Kidney epithelial cell (primary cell): ENCODE data around the gene ITGB1BP2. TPM values are rescaled to one million over a fixed set of nuclear protein-coding genes. Genes with fewer than 3 reads are reported as not detected.
"Not testable (repeated sequence)": the region's sequence is repeated elsewhere in the genome, so short reads cannot be mapped to it uniquely, and the experiment has no call there.

Experiments used
- DNase-seq: peaks from one replicate; pipeline ENCODE4 v3.0.0-alpha.2; 2010; ENCODE audit warnings: low read depth
- H3K27me3 ChIP-seq: 2 replicates; pipeline ENCODE4 v1.6.0; 2011; ENCODE audit warnings: low read length; ENCODE audit not compliant: control insufficient read depth, insufficient read depth
- H3K36me3 ChIP-seq: 2 replicates; pipeline ENCODE4 v1.5.1; 2011; ENCODE audit warnings: low read length; ENCODE audit not compliant: control insufficient read depth, insufficient read depth
- H3K4me3 ChIP-seq: 2 replicates; pipeline ENCODE4 v1.5.1; 2011; ENCODE audit warnings: low read depth, mild to moderate bottlenecking, control low read depth, low read length
- CTCF ChIP-seq: IDR thresholded peaks from 2 replicates; pipeline ENCODE4 v1.5.1; 2011; ENCODE audit warnings: mild to moderate bottlenecking, moderate library complexity, low read length, control low read depth, inconsistent platforms; ENCODE audit not compliant: insufficient read depth, poor library complexity, severe bottlenecking
- total RNA-seq: library from RNA; depleted of rRNA; stranded (reverse); fragments of >200 nt; gene quantifications from 2 replicates; pipeline ENCODE4 v1.2.3, GENCODE V29; 2015

ITGB1BP2 gene
- total RNA-seq, 1 donor from 2014 or later, result 1.1 TPM

DNA sequence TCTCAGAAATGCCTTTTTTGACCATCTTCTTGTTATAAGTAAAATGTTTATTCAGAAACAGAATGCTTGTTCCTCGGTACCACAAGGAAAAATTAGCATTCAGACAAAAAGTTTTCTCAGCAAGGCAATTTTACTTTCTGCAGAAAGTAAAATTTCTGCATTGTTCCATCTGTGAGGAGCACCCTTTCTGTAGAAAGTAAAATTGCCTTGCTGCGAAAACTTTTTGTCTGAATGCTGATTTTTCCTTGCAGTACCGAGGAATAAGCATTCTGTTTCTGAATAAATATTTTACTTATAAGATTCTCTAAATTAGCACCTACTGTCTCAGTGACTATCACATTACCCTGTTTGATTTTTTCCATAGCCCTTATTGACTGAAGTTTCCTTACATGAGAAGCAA is 24.8 kb downstream of the ITGB1BP2 start:
- no peak overlapping the region for H3K4me3 ChIP-seq
- no peak for TF ChIP-seq CTCF
- no peaks in the 10 kb centered on the region for H3K27me3 ChIP-seq
- H3K36me3 ChIP-seq, result no peaks in the 10 kb centered on the region
- DNase-seq, result no peak

DNA sequence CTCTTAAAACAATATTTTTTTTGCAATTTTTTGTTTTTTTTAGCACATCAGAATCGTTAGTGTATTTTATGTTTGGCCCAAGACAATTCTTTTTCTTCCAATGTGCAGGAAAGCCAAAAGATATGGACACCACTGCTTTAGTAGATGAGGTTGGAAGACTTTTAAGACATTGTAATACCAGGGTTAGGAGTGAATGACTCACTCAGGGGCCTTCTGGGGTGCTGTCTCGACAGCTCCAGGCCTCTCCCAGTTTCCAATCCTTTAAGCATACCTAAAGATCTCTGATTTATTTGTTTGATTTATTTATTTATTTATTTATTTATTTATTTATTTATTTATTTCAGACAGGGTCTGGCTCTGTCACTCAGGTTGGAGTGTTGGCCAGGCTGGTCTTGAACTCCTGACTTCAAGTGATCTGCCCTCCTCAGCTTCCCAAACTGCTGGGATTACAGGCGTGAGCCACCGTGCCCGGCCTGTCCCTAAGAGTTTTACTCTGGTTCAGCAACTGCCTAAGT is 47.7 kb downstream of the ITGB1BP2 start:
- not testable (repeated sequence) for H3K27me3 ChIP-seq, H3K4me3 ChIP-seq, H3K36me3 ChIP-seq, DNase-seq

- not testable (repeated sequence) for DNase-seq, H3K27me3 ChIP-seq
These were observed 48.3 kb downstream of the ITGB1BP2 start for GRCh38 chrX:71349867-71350266.

DNA sequence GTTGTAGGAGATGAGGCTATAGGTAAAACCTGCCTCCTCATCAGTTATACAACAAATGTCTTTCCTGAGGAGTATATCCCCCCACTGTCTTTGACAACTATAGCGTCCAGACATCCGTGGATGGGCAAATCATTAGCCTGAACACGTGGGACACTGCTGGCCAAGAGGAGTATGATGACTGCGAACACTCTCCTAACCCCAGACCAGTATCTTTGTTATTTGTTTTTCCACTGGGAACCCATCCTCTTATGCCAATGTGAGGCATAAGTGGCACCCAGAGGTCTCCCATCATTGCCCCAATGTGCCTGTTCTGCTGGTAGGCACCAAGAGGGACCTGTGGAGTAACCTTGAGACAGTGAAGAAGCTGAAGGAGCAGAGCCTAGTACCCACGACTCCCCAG is 50.9 kb downstream of the ITGB1BP2 start:
- not testable (repeated sequence) for H3K4me3 ChIP-seq, H3K36me3 ChIP-seq, DNase-seq, H3K27me3 ChIP-seq

More at GRCh38 chrX:71349867-71350266, 48.3 kb downstream of the ITGB1BP2 start:
- H3K36me3 ChIP-seq, H3K4me3 ChIP-seq: not testable (repeated sequence)

Other genes starting within 250 kb of the ITGB1BP2 start
- gene SNX12, start 233.4 kb upstream of the ITGB1BP2 start, total RNA-seq, result 76.2 and 95.8 TPM in 2 replicates
- 3.9 and 4.5 TPM in 2 replicates for gene FOXO4, start 205.9 kb upstream of the ITGB1BP2 start, total RNA-seq
- gene CXorf65, start 195.0 kb upstream of the ITGB1BP2 start, total RNA-seq, result not detected in 2 replicates
- gene IL2RG, start 190.2 kb upstream of the ITGB1BP2 start, total RNA-seq, result 0.08 TPM in 1 of 2 replicates, not detected in the other
- gene MED12, start 183.2 kb upstream of the ITGB1BP2 start, total RNA-seq, result 20.3 and 25.3 TPM in 2 replicates
- 0.13 and 0.34 TPM in 2 replicates for gene NLGN3, start 156.9 kb upstream of the ITGB1BP2 start, total RNA-seq
- gene GJB1, start 78.5 kb upstream of the ITGB1BP2 start, total RNA-seq, result not detected in 2 replicates
- 11.0 and 16.7 TPM in 2 replicates for gene ZMYM3, start 47.6 kb upstream of the ITGB1BP2 start, total RNA-seq
- gene NONO, start 18.1 kb upstream of the ITGB1BP2 start, total RNA-seq, result 353 and 411 TPM in 2 replicates
- 15.1 and 19.9 TPM in 2 replicates for gene TAF1, start 64.6 kb downstream of the ITGB1BP2 start, total RNA-seq
- gene OGT, start 231.4 kb downstream of the ITGB1BP2 start, total RNA-seq, result 71.7 and 82.2 TPM in 2 replicates